HG03575 (cell line): ENCODE data around the gene ZP1.

ENCODE experiments used
- ATAC-seq: cut with Tn5 transposase; IDR thresholded peaks from one replicate; pipeline ENCODE4 v1.9.1; 2021; ENCODE audit not compliant: unreplicated experiment, insufficient number of reproducible peaks, low FRiP score; ENCODE audit errors: extremely low read depth

ZP1 gene

DNA sequence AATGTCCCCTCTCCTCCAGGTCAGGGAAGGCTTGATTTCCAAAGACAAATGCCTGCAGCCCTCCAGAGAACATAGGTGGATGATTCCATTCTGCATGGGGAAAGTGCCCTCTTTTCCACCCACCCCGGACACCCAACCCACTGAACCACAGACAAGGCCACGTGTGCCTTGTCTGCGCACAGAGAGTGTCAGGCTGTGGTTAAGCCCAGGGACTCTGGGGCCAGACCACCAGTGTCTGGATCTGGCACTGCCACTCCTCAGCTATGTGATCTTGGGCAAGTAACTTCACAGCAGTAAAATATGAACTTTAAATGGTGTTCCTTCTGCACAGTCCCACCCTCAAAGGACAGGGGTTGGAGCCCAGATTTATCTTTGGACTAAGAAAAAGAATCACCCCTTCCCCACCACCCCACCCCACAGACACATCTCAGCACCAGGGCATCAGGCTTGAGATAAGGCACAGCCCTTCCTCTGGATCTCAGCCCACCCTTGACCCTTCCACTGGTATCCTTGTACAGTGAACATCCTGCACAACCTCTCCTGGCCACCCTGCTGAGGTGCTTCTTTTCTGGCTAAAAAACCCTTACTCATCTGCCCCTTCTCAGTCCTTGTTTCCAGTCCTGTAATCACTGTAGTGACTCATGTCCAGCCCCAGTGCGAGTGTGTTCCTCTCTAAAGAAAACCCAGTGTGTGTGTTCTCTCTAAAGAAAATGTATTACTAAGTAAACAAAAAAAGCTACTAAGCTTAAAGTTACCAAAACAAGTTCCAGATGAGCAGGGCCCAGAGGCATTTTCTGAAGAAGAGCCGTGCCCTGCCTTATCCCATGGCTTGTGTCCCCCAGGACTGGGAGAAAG lies 9.7 kb upstream of the ZP1 start:
- ATAC-seq: no peak

DNA sequence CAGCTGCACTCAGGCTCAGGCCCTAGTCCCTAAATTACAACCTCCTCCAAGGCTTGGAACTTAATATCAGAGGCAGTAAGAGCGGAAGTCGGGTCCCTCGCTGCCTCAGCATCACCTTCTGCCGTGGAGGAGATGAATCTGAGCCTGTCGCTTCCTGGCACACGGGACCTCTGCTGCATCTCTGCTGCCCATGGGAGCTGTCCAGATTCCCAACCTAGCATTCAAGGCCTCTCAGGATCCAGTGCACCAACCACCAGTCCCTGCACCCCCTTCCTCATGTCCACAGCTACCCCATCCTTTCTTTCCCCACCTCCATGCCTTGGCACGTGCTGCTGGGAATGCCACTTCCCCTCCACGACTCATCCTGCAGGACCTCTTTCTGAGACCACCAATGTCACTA lies 9.1 kb upstream of the ZP1 start:
- ATAC-seq: no peak

DNA sequence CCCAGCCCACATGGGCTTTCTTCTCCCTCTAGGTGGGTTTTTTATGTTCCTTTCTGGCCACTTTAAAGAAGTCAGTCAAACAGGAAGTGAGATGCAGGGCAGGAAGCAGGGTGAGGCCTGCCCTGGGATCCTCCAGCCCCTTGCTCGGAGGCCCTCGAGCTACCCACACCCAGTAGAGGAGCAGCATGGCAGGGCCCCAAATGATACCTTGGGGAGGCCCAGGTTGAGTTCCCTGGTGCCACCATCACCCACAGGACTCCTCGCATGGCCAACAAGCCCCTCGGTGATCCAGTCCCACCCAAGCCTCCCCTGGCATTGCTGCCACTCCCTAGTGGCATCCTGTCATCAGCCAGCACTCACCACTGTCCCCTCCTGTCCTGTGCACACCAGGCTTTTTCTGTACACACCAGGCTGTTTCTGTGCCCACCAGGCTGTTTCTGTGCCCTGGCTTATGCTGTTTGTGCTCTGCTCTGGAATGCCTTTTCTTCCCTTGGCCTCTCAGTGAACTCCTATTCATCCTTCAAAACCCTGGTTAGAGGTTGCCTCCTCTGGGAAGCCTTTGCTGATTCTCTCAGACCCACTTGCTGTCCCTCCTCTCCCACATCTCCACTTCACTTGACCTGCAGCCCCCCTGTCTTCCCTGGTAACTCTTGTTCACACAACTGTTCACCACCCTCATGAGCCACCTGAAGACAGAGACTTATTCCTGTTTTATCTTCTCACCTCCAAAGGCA lies 8.4 kb upstream of the ZP1 start:
- no peak for ATAC-seq

DNA sequence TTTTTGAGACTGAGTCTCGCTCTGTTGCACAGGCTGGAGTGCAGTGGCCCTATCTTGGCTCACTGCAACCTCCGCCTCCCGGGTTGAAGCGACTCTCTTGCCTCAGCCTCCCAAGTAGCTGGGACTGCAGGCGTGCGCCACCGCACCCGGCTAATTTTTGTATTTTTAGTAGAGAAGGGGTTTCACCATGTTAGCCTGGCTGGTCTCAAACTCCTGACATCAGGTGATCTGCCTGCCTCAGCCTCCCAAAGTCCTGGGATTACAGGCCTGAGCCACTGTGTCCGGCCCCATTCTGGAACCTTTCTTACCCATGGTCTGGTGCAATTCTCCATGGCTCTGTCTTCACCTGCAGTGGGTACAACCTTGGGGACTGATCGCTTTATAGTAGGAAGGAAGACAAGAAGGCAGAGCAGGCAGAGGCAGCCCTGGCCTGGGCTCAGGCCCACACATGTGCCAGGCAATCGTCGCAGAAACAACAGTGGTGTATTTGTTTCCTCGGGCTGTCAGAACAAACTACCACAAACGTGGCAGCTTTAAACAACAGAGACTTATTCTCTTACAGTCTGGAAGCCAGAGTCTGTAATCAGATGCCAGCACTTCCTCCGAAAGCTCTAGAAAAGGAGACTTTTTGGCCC lies 7.6 kb upstream of the ZP1 start:
- ATAC-seq: no peak

GRCh38 chr11:60860943-60861342 lies 6.4 kb upstream of the ZP1 start:
- no peak for ATAC-seq

GRCh38 chr11:60862171-60862570 lies 5.2 kb upstream of the ZP1 start:
- ATAC-seq: no peak

- no peak for ATAC-seq
These were observed 3.5 kb upstream of the ZP1 start for GRCh38 chr11:60863550-60864521.

- no peak for ATAC-seq
These were observed 2.4 kb upstream of the ZP1 start for GRCh38 chr11:60864856-60865513.

- ATAC-seq: no peak
These were observed 734 bp downstream of the ZP1 start for GRCh38 chr11:60867871-60868681.

GRCh38 chr11:60868682-60869450 lies 1.5 kb downstream of the ZP1 start:
- ATAC-seq: no peak

DNA sequence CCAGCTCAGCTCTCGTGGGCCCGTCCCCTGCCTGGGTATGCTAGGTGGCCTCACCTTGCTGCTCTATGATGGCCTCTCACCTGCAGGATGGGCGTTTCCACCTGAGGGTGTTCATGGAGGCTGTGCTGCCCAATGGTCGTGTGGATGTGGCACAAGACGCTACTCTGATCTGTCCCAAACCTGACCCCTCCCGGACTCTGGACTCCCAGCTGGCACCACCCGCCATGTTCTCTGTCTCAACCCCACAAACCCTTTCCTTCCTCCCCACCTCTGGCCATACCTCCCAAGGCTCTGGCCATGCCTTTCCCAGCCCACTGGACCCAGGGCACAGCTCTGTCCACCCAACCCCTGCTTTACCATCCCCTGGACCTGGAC lies 2.1 kb downstream of the ZP1 start:
- ATAC-seq: no peak

DNA sequence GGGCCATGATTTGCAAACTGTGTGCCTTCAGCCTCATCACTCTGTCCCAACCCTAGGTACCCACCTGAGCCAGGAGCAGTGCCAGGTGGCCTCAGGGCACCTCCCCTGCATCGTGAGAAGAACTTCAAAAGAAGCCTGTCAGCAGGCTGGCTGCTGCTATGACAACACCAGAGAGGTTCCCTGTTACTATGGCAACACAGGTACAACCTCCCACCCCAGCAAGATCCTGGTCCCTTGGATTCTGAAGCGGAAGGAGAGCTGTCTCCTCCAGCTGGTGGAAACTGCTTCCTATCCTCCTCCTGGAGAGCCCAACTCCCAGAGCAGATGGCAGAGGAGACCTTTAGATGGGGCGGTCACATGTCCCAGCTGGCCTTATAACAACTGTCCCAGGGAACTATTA lies 2.9 kb downstream of the ZP1 start:
- no peak for ATAC-seq

GRCh38 chr11:60870733-60871377 lies 3.5 kb downstream of the ZP1 start:
- ATAC-seq: no peak

DNA sequence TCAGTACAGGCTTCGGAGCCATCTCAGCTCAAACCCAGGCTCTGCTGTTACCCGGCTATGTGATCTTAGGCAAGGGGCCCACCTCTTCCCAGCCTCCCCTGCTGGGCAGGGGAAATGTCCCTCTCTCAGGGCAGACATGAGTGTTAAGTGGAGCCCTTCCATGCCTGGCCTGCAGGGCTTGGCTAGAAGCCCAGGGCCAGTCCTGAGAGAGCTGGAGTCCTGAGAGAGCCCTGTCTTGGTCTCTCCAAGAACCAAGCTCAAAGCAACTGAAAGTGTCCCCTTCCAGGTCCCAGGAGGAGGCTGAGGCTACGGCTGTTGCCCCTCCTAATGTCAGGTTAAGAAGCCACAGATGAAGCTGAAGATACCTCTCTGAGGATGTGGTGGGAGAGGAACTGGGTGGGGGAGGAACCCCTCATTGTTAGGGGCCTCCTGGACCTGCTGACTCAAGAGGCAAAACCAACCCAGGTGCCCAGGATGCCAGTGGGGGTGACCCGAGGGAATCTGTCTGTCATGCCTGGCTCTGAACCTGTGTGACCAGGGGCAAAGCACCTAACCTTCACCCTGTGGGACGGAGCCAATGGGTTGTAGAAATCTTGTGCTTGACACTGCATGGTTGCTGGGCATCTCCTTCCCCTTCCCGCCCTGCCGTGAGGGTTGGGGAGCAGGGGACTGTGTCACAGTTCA lies 4.2 kb downstream of the ZP1 start:
- ATAC-seq: no peak

- no peak for ATAC-seq
These were observed 5.0 kb downstream of the ZP1 start for GRCh38 chr11:60872124-60872960.
